GM18507 (cell line): ENCODE data around the gene DYRK1A.

Experiments
- DNase-seq: peaks from one replicate; pipeline ENCODE4 v3.0.0; 2011; ENCODE audit warnings: low read depth; ENCODE audit not compliant: insufficient read length; ENCODE audit errors: extremely low spot score
- FAIRE-seq: peaks from 2 replicates; lab custom pipeline; 2011; peaks lifted over from hg19 to GRCh38; lab: Jason Lieb, UNC

DYRK1A gene

DNA sequence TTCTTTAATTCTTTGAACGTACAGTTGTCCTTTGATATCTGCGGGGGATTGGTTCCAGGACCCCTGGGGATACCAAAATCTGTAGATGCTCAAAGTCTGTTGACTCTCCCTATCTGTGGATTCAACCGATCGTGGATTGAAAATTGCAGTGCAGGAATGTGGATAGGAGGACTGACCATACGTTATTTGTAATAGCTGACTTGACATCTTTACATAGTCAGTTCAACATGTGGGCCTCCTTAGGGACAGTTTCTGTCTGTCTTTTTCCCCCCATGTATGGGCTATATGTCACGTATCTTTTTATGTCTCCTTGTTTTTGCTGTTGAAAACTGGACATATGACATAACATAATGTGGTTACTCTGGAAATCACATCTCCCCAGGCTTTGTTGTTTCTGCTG is 204.9 kb downstream of the DYRK1A start:
- FAIRE-seq: no peak

DNA sequence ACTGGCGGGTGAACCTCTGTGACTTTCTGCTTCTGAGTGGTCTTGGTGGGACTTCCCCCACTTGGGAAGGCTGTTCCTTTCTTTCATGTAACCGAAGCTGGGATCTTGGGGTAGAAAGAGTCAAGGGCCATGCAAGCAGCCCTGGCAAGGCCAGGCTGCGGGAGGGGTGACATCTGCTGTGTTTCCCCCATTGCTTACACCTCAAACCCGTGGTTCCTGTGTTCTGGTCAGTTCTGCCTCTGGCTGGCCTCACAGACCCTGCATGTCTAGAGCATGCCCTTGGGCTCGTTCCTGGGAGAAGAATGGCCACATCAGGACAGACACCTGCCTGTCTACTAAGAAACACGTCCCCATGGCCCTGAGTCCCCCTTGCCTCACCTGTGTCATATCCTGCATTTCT is 207.7 kb downstream of the DYRK1A start:
- DNase-seq: no peak
- FAIRE-seq: no peak

More for the DNA sequence above, 204.9 kb downstream of the DYRK1A start:
- DNase-seq: no peak

GRCh38 chr21:37574751-37575150 is 208.2 kb downstream of the DYRK1A start:
- FAIRE-seq (no peak), DNase-seq (no peak)

DNA sequence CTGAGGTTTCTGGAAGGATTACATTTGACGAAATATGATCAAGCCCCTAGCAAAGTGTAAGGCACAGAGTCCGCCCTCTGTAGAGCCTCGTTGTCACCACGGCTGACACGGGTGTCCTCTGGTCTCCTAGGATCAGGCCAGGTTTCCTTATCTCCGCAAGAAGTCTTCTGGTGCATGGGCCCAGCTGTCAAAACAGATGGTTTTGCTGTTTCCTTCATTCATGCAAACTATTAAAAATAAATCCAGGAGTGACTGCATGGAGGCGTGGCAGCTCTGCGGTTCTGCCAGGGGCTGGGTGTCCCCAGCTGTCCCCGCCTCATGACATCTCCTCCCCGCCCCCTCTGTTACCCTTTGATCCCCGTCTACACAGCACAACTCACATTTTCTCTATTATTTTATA is 209.0 kb downstream of the DYRK1A start:
- no peak for FAIRE-seq

More for the DNA sequence above, 209.0 kb downstream of the DYRK1A start:
- no peak for DNase-seq
